ENCODE data around the gene NFYA.

DNA sequence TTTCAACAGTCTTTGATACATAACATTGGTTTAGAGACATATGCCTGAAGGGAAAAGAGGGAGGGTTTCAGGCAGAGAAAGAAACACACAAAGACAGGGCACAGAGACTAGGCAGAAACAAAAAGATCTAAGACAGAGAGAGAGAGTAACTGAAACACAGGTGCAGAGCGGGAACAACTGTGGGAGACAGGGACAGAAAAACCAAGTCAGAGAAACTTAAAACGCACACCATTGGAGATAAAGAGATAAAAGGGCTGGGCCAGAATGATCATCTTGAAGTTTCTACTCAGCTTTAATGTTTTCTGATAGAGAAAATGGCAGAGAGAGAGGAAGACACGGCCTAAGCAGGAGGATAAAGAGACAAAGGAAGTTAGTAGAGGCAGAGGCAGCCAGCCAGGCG, 45.5 kb upstream of the NFYA start:
- TF ChIP-seq, protein P1, sequence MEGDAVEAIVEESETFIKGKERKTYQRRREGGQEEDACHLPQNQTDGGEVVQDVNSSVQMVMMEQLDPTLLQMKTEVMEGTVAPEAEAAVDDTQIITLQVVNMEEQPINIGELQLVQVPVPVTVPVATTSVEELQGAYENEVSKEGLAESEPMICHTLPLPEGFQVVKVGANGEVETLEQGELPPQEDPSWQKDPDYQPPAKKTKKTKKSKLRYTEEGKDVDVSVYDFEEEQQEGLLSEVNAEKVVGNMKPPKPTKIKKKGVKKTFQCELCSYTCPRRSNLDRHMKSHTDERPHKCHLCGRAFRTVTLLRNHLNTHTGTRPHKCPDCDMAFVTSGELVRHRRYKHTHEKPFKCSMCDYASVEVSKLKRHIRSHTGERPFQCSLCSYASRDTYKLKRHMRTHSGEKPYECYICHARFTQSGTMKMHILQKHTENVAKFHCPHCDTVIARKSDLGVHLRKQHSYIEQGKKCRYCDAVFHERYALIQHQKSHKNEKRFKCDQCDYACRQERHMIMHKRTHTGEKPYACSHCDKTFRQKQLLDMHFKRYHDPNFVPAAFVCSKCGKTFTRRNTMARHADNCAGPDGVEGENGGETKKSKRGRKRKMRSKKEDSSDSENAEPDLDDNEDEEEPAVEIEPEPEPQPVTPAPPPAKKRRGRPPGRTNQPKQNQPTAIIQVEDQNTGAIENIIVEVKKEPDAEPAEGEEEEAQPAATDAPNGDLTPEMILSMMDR (IDR thresholded peaks at IDR 0.05; ENCODE audit: poor library complexity, severe bottlenecking), result no peak
- no peak for TF ChIP-seq POLR2AphosphoS5 (IDR thresholded peaks at IDR 0.05)

All from neural cell (in vitro differentiated cells).